Lung microvascular endothelial cell (primary cell): ENCODE measurements around the gene AKAP13. TPM values are rescaled to one million over a fixed set of nuclear protein-coding genes. Genes with fewer than 3 reads are reported as not detected.
A peak's percentile ranks its signal among the peaks of the same experiment; 100 is the strongest.

ENCODE experiments used
- DNase-seq, 2 donors: peaks; one replicate each; pipeline versions ENCODE4 v3.0.0 to v3.0.0-alpha.2; 2010; ENCODE audit warnings: low read depth in 2 of 2
- total RNA-seq: library from RNA; depleted of rRNA; stranded (reverse); fragments of >200 nt; gene quantifications from 2 replicates; pipeline ENCODE4 v1.2.1, GENCODE V29; 2014

AKAP13 gene
- total RNA-seq, 1 donor from 2014 or later, result 44.4 TPM

DNA sequence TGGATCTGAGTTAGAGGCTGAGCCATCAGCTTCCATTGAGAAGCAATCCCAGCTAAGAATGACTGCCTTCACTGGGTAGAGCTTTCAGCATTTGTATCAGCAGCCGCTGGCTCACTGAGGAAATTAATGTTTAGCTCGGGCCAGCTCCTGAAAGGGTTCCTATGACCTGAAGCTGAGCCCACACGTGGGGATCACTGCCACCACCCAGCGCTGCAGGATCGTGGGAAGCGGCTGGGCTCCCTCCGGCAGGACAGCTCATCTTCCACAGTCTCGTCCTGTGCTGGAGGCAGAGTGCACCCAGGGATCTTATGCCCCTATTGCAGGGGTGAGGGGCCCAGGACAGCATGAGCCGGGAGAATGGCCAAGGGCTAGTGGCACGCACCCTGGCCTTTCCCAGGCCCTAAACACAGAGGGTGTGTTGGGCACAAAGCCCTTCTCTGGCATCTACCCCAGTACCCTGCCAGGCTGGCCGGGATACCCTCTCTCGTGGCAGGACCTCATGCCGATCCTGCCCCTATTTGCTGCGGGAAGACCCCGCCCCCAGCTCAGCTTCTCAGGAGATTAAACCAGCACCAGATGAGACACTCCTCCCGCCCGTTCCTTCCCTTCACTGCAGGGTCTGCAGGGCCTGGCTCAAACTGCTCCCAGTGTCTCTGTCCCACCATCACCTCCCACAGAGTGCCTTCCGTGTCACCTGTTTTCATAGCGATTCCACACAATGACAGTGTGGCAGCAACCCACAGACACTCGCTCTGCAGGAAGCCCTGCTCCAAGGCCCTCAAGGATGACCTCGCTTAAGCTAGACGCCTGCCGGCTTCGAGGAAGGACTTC is 385.8 kb downstream of the AKAP13 start:
- DNase-seq, result no peak

DNA sequence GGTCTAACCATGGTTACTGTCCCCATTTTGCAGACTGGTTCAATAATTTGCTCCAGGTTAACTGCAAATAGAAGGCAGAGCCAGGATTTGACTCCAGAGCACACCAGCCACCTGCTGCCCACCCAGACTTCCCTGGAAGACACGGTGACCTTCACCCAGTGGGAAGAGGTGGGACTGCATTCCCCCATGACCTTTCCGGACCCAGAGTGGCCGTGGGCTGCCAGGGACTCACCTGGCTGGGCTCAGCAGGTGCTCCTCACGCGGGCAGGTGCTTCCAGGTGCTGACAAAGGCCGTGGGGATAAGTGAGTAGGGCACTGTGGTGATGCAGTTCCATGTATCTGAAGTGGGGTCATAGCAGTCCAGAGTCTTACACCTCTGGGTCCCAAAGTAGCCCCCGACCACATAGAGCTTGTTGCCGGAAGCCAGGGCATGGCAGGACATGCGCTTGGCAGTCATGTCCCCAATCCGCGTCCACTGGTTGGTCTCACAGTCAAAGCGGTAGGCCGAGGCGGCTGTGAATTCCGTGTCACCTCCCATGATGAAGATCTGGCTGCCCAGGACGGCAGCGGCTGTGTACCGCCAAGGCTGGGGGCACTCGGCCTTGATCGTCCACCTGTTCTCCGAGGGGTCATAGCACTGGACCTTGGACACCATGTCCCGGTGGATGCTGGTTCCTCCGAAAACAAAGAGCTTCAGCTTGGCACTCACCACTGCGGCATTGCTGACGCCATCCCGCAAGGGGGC is 387.6 kb downstream of the AKAP13 start:
- DNase-seq, result no peak

DNA sequence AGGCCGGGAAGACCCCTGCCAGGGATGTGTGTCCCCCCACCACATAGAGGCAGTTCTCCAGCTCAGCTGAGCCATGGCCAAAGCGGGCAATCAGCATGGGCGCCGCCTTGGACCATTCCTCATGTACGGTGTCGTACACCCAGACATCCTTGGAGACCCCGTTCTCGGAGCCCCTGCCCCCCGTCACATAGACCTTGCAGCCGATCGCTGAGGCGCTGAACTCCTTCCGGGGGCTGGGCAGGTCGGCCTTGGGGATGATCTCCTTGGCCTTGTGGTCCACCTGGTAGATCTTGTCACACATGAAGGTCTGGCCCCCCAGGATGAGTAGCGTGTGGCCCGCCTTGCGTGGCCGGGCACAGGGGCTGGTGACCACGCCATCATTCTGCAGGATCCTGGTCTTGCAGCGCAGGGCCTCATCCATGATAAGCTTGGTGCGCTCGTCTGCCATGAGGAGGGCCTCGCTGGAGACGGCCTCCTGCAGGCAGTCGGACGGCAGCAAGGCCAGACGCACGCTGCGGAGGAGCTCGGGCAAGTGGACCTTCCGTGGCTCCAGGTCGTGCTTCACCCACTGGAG is 388.3 kb downstream of the AKAP13 start:
- DNase-seq, result no peak

DNA sequence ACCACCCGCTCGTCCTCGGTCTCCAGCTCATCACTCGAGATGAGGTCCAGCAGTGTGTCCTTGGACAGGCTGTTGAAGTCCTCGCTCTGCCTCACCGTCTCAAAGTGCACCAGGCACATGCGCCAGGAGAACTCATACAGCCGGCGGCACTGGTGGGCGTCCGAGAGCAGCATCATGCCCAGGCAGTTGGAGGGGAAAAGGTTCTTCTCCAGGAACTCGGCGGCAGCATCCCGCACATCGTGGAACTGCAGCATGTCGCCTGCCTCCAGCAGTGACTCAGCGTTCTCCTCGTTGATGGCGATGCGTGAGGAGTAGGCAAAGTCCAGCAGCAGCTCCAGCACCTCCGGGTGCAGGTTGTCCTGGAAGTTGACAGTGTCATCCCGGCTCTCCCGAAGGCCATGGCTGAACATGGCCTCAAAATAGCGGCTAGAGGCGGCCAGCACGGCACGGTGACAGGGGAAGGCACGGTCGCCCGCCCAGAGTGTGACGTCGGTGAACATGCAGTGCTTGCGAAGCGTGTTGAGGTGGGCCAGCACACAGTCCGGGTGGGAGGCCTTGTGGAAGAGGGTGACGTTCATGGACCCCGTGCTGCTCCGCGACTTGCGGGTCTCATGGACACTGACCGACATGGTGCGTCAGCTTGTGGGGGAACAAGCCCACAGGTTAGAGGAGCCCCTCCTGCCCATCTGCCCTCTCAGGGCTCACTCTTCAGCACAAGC is 388.9 kb downstream of the AKAP13 start:
- no peak for DNase-seq

DNA sequence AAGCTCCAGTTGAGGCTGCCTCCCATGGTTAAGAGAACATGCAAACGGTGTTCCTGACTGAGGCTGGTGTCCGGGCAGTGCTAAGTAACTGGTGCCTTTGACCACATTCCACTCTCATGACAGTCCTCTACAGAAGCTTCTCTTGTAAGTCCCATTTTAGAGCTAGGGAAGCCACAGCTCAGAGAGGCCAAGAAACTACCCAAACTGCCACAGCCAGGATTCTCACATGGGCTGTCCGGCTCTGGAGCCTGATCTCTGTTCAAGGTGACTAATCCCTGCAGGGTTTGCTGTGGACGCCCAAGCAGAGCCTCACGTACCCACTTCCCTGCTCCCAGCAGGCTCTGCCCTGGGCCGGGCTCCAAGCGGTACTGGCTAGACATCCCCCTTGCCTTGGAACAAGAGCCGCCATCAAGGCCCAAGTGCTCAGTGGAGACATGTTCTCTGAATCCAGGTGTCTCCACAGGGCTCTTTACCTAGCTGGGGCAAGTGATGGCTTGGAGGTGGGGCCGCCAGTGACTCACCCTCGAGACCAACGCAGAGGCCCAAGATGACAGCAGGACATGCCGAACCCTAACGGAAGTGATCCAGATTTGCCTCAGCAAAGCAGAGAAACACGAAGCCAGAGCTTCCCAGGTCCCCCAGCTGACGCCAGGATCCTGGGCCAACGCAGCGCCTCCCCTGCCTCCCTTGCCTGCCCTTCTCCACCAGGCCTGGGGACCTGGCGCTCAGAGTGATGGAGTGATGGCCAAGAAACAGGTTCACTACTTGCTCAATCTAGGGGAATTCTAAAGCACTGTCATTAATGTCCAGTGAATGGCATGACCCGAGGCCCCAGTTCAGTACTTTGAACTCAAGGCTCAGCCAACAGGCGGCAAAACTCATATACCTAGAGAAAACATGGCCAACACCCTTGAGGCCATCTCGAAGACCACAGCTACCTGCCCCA is 390.0 kb downstream of the AKAP13 start:
- DNase-seq, result no peak

DNA sequence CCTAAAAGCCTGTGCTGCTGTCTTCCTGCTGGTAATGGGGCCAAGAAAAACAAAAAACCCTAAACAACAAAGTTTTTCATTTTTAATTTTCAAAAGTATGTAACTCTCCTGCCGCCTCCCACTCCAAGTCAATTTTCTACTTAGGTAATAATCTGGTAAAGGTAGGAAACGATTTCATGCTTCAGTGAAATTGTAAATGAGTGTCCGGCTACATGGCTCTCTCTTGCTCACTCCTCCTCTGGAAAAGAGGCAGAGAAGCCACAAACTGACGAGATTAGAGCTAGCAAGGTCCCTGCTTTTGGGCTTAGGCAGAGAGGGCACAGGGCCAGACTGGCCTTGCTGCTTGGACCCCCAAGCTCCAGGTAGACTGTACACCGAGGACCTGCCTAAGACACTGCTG is 390.9 kb downstream of the AKAP13 start:
- DNase-seq, result peak in 1 of 2 donors; percentile 14

DNA sequence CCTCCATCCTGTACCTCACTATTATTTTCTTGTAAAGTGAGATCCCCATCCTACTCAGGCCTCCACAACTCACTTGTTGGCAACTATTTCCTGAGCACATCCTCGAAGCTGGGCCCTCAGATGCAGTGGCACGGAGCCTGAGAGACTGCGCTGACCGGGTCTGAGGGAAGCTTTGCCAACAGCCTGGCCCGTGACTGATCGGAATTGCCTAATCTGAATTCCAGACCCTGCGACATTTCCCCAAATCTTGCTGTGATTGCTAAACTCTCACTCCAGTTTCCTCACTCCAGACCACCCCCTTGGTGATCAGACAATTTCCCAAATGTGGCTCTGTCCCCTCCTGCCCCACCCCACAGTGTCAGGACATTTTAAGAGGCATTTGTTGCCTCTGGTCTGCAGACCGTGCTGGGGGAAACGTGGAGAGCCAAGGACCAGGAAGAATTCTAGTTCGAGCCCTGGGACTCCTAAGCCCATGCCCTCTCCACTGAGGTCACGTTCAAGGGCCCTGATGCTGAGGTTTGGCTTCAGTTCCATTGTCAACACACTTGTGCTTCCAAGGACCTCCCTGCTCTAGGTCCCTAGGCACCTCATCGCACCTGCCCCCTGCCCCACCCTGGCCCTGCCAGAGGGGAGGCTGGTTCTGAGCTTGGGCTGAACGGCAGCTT is 391.5 kb downstream of the AKAP13 start:
- peak in 1 of 2 donors; percentile 30 for DNase-seq

DNA sequence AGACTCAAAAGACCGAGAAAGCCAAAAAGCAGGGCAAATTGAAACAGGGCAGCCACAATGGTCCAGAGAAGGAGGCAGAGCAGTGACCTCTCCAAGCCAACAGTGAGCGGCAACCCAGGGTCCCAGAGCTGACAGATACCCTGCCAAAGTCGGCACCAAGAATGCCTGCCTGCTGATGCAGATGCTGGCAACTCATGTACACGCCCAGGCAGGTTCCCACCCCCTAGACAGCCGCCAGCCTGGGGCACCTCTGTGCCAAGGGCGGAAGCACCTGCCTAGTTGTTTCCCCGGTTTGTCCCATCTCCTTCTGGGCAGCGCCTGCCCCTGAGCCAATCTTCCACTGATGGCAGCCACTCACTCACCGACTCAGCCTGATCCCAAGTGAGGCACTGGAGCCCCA is 392.3 kb downstream of the AKAP13 start:
- DNase-seq, result no peak

DNA sequence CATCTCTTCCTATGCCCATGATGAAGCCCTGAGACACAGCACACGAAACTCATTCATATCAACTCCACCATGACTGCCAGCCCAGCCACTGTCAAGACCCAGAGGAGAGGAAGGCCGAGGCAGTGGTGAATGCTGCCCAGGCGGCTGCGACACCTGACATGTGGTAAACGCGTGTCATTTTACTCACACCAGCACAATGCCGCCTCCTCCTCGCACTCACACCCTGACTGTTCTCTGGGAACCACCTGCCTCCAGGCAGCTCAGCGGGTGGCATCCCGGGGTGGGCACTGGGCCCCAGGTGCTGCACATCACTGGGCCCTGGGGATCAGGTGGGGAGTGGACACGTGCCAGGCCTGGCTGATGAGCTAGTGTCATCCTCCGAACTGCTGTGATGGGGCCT is 392.8 kb downstream of the AKAP13 start:
- DNase-seq, result no peak

DNA sequence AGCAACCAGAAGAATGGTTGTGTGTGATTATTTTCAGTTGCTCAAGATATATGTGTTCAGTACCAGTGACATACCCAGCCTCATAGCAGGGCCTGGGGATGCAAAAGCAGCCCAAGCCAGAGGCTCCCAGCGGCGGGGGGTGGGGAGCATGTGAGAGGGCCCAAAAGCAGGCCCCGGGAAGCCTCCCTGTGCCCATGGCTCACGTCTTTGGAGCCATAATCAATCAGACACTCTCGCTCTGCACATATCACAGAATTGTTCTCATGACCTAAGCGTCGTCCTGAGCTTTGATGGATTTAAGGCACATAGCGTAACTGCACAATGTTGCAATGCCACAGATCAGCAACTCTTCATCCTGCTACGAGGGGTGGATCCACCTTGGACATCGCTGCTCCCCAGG is 393.6 kb downstream of the AKAP13 start:
- no peak for DNase-seq

DNA sequence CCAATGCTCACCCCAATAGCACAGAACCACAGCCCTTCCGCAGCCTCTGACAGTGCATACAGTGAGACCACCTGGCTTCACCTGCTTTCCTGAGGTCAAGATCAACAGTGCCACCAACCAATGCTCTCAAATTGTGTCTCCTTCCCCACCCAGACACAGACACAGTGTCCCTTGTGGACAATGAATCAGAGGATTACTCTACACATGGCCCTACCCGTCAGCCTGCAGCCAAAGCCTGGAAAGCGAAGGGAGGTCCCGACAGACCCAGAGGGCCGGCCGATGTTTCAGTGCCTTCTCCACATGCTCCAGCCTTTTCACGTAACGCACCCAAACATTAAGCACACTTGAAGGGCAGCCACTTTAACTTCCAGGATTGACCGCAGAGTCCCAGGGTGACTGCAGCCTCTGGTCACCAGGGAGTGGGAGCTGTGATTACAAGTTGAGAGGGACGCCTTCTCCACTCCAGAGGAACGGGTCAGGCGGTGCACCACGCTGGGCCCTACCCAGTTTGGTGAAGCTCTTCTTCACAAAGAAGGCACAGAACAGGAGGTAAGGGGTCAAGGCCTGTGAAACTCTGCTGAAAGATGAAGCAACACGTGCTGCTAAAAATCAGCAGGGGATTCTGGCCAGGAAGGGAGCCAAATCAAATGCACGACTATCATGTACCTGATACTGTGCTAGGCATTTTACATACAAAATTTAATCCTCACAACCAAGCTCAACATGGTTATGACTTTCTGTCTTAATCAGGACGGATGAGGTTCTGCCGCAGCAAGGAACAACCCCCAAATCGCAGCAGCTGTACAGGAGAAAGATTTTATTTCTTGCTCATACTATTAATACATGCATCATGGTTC is 397.1 kb downstream of the AKAP13 start:
- DNase-seq, result no peak

DNA sequence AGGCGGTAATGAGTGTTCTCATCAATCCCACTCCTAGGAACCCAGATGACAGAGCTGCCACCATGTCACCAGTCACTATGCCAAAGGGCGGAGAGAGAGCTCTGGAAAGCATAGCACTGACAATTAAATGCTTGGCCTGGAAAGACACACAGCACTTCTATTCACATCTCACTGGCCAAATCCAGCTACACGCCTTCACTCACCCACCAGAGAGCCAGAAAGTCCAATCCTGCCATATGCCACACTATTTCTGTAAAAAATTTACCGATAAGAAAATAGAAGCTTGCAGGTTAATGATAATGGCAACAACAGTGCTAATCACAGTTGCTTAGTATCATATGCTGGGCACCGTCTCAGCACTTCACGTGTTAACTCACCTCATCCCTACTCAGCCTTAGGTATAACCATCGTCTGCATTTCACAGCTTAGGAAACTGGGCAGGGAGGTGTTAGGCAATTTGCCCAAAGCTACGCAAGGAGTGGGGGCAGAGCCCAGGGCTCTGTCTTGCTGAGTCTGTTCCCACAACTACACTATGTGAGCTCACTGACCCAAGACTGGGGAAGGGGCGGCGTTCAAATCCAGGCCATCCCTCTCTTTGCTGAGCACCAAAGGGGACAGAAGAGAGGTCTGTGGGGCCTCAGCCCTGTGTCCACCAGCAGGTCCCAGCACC is 397.8 kb downstream of the AKAP13 start:
- no peak for DNase-seq

DNA sequence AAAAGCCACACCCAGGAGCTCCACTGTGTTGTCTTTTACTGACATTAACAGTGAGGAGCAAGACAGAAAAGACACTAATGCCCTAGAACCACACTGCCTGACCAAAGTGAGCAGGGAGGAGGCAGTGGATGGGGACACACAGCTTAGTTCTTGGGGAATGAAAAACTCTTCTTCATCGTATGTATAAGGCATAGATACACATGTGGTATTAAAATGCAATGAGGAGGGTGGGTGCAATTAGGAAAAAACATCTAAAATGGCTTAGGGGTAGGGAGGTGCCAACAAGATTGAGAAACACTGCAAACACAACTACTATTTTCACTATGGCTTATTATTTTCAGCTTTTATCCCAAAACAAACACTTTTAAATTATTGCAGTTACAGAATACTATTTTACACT is 398.8 kb downstream of the AKAP13 start:
- no peak for DNase-seq

DNA sequence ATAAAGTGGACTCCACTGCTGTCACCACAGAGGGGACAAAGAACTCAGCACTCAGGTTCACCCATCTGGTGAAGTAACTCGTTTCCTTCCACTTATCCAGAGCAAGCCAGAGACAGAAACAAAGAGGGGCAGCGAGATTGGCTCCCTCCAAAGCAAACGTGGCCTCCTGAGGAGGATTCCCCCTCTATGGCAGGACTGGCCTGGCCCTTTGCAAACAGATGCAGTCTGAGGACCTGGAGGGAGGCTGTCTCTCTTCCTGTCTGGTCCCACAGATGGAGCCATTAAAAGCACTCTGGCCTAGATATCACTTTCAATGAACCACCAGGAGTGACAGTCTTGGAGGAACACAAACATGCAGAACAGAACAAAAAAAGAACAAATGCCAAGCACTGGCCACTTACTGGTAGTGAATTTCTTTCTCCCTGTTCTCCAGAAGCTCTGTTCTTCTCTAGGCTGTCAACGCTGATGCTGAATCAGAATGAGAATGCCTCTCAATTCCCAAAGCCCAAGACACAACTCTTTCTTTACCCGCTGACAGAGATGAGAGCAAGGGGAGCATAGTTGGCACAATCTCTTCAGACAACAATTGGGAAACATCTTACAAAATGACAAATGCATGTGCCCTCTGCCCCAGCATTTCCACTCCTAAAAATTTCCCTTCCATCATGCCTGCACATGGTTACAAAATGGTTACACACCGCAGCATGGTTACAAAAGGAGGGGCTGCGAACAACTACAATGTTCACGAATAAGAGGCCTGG is 400.0 kb downstream of the AKAP13 start:
- DNase-seq, result no peak

DNA sequence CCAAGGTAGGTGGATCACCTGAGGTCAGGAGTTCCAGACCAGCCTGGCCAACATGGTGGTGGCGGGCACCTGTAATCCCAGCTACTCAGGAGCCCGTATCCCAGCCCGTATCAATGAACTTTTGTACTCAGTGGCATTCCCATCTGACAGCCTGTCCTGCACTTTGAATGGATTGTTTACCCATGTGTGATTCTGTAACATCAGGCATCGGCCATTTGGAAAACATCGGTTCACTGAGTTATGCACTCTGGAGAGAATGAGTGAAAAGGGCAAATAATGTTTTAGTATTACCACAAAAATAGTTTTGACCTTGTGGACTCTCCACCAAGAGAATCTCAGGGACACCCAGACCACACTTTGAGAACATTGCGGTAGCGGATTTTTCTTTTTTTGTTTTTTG is 400.7 kb downstream of the AKAP13 start:
- no peak for DNase-seq

DNA sequence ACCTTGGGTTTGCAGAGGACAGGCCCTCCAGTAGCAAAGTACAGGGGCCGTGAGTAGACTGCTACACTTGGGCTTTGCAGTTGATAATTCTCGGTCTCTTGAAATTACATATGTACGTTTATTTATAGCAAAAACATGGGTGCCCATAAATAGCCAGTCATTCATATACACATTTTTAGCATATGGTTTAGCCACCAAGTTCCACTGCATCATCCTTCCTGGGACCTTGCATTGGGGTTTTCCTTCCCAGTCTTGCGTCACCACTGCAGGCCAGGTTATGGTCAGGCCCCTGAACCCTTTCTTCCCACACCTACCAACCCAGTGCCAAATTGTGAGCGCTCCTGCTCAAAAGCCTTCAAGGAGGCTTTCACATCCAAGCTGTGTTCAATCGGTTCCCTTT is 401.7 kb downstream of the AKAP13 start:
- DNase-seq, result no peak

DNA sequence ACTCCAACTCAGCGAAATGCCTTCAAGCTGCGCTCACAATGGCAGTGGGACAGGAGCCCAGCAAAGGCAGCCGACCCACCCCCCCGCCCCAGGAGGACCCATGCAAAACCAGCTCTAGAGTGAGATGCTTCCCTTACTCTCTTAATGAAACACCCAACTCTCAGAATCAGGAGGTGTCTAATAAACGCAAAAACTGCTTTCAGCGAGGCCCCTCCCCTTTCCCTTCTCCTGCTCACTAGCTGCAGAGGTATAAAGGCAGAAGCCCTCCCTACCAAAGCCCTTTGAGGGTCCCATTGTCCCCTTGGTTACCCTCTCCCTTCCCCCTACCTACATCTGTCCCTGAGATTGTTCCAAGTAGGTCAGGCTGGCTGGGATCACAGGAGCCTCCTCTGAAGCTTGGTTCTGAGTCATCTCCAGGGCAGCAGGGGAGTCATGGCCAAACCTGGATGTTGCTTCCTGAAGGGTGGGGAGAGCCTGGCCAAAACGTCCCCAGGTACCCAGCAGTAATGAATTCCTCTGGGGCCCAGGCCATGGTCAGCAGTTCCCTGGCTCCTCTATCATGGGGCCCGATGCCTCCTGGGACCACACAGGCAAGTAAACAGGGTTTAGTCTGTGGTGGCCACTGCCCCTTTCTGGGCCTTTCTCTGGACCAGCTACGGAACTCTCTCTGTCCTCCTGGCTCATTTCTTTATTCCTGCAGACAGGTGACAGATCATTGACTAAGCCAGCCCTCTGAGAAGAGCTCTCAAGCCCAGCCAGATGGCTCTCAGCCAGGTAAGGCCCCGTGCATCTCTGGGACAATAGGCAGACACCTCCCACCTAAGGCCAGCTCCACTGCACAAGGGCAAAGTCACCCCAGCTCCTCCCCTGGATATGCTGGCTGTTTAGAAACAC is 405.7 kb downstream of the AKAP13 start:
- peak; percentile 47 to 68 for DNase-seq
